GM18499 (cell line): ENCODE results near the gene ABCA5.

Experiments used
- ATAC-seq: cut with Tn5 transposase; IDR thresholded peaks from one replicate; pipeline ENCODE4 v1.9.1; 2021; ENCODE audit warnings: moderate number of reproducible peaks; ENCODE audit not compliant: insufficient read depth, unreplicated experiment

The ABCA5 gene

GRCh38 chr17:69269131-69269998, 57.6 kb downstream of the ABCA5 start:
- no peak for ATAC-seq

- ATAC-seq = no peak
Observed at GRCh38 chr17:69268543-69269014, 58.4 kb downstream of the ABCA5 start.

GRCh38 chr17:69267219-69267618, 59.7 kb downstream of the ABCA5 start:
- ATAC-seq = no peak

- no peak for ATAC-seq
Observed at GRCh38 chr17:69265873-69266272, 61.1 kb downstream of the ABCA5 start.

GRCh38 chr17:69254187-69254586, 72.7 kb downstream of the ABCA5 start:
- no peak for ATAC-seq

GRCh38 chr17:69250641-69251040, 76.3 kb downstream of the ABCA5 start:
- ATAC-seq = no peak

GRCh38 chr17:69246726-69247375, 80.1 kb downstream of the ABCA5 start:
- no peak for ATAC-seq

- ATAC-seq = no peak
Observed at GRCh38 chr17:69246202-69246601, 80.7 kb downstream of the ABCA5 start.

GRCh38 chr17:69245617-69246016, 81.3 kb downstream of the ABCA5 start:
- ATAC-seq = no peak

GRCh38 chr17:69239611-69240600, 87.0 kb downstream of the ABCA5 start:
- ATAC-seq = no peak

GRCh38 chr17:69236946-69237345, 90.0 kb downstream of the ABCA5 start:
- ATAC-seq = no peak

GRCh38 chr17:69236464-69236863, 90.5 kb downstream of the ABCA5 start:
- no peak for ATAC-seq

GRCh38 chr17:69235338-69236058, 91.4 kb downstream of the ABCA5 start:
- ATAC-seq = peak; percentile 81

GRCh38 chr17:69232650-69233049, 94.3 kb downstream of the ABCA5 start:
- no peak for ATAC-seq

- no peak for ATAC-seq
Observed at GRCh38 chr17:69231521-69231920, 95.4 kb downstream of the ABCA5 start.

- no peak for ATAC-seq
Observed at GRCh38 chr17:69230939-69231338, 96.0 kb downstream of the ABCA5 start.

- ATAC-seq = no peak
Observed at GRCh38 chr17:69228576-69228975, 98.4 kb downstream of the ABCA5 start, which contains the start of gene ABCA10. TSS of gene ABCA10 (minus strand) at chr17:69228824. CDS start at chr17:69225358, 3,466 bp downstream.

GRCh38 chr17:69228018-69228417, 98.9 kb downstream of the ABCA5 start:
- no peak for ATAC-seq

GRCh38 chr17:69227541-69227940, 99.4 kb downstream of the ABCA5 start:
- no peak for ATAC-seq

GRCh38 chr17:69223809-69224208, 103.1 kb downstream of the ABCA5 start:
- peak; percentile 97 for ATAC-seq
